T-cell (primary cell): ENCODE results near the gene SFMBT2. TPM values are rescaled to one million over a fixed set of nuclear protein-coding genes. Genes with fewer than 3 reads are reported as not detected.
"Not testable (repeated sequence)": the region's sequence is repeated elsewhere in the genome, so short reads cannot be mapped to it uniquely, and the experiment has no call there.

Experiments
- ATAC-seq, 4 experiments: fragments of 200-7000 bp in 3 of 4; fragments of 150-1000 bp in 1 of 4; cut with Tn5 transposase; replicated peaks in 1 of 4; 1 replicate in 3 of 4; 2 replicates in 1 of 4; pipeline ENCODE4 v1.10.0; 2021; ENCODE audit warnings: moderate library complexity in 3 of 4, mild to moderate bottlenecking in 2 of 4, moderate number of reproducible peaks in 1 of 4
- CTCF ChIA-PET, 2 donors: fragments of 300-600 bp; sonication (Branson Sonifier 250); formaldehyde crosslinking; loops; one replicate each; lab custom pipeline; 2022; ENCODE audit warnings: antibody characterized with exemption in 2 of 2; lab: Charles Lee
- POLR2A ChIA-PET, 2 donors: fragments of 300-600 bp; sonication (Branson Sonifier 250); formaldehyde crosslinking; loops; one replicate each; lab custom pipeline; 2022; ENCODE audit warnings: antibody characterized with exemption in 2 of 2; lab: Charles Lee
- DNase-seq, 35 experiments: peaks; one replicate each; pipeline versions ENCODE4 v3.0.0 to v3.0.0-alpha.2; 2013 to 2023
- H3K27ac ChIP-seq: one replicate; pipeline ENCODE4 v1.5.1; 2013; ENCODE audit warnings: low read length
- H3K27me3 ChIP-seq, 2 experiments: replicated peaks in 1 of 2; 1 replicate in 1 of 2; 2 replicates in 1 of 2; pipeline versions ENCODE4 v1.6.1 to v1.7.0; 2013; ENCODE audit warnings: low read length in 1 of 2, mixed read lengths in 1 of 2; ENCODE audit not compliant: control insufficient read depth in 2 of 2, insufficient read depth in 2 of 2; ENCODE audit errors: extremely low read depth in 1 of 2
- H3K36me3 ChIP-seq, 2 donors: 1 replicate in 1 of 2; 2 replicates in 1 of 2; pipeline versions ENCODE4 v1.6.1 to v1.7.0; 2013; ENCODE audit warnings: low read length in 1 of 2; ENCODE audit not compliant: control insufficient read depth in 2 of 2, insufficient read depth in 1 of 2; ENCODE audit errors: extremely low read depth in 1 of 2
- H3K4me1 ChIP-seq, 2 experiments: 1 replicate in 1 of 2; 2 replicates in 1 of 2; pipeline versions ENCODE4 v1.6.1 to v1.7.0; 2013; ENCODE audit warnings: low read length in 2 of 2, mixed read lengths in 1 of 2; ENCODE audit not compliant: insufficient read depth in 2 of 2, control insufficient read depth in 1 of 2; ENCODE audit errors: extremely low read depth in 1 of 2
- H3K4me3 ChIP-seq, 2 donors: 1 replicate in 1 of 2; 2 replicates in 1 of 2; pipeline versions ENCODE4 v1.5.1 to v1.7.0; 2013; ENCODE audit warnings: mild to moderate bottlenecking in 2 of 2, low read length in 1 of 2, moderate library complexity in 1 of 2; ENCODE audit not compliant: control insufficient read depth in 1 of 2; ENCODE audit errors: extremely low read depth in 1 of 2
- H3K9me3 ChIP-seq: 2 replicates; pipeline ENCODE4 v1.7.0; 2013
- H3K27ac Mint-ChIP-seq, 2 donors: one replicate each; pipeline ENCODE4 v1.8.0; 2020 to 2021; ENCODE audit warnings: mild to moderate bottlenecking in 2 of 2, mixed read lengths in 2 of 2
- H3K27me3 Mint-ChIP-seq, 2 donors: one replicate each; pipeline ENCODE4 v1.8.0; 2021 to 2022; ENCODE audit warnings: mixed read lengths in 2 of 2
- H3K36me3 Mint-ChIP-seq: one replicate; pipeline ENCODE4 v1.8.0; 2021; ENCODE audit warnings: mixed read lengths
- H3K4me1 Mint-ChIP-seq, 3 donors: one replicate each; pipeline ENCODE4 v1.8.0; 2020 to 2022; ENCODE audit warnings: mixed read lengths in 3 of 3, mild to moderate bottlenecking in 1 of 3
- H3K4me3 Mint-ChIP-seq, 3 donors: one replicate each; pipeline ENCODE4 v1.8.0; 2020 to 2022; ENCODE audit warnings: mild to moderate bottlenecking in 3 of 3, mixed read lengths in 3 of 3, moderate library complexity in 3 of 3
- H3K9me3 Mint-ChIP-seq, 3 donors: one replicate each; pipeline ENCODE4 v1.8.0; 2020 to 2022; ENCODE audit warnings: mixed read lengths in 3 of 3
- WGBS: methylation state at CpG from one replicate; pipeline ENCODE4 v1.1.5; 2013; ENCODE audit warnings: missing lambda C conversion rate; ENCODE audit not compliant: insufficient coverage; 5-methylcytosine and 5-hydroxymethylcytosine counted together
- total RNA-seq, 35 experiments: library from RNA in 6 of 35; stranded (reverse) in 6 of 35; fragments of 120-200 nt in 1 of 35; gene quantifications; one replicate each; pipeline versions ENCODE4 v1.2.1 to v1.2.4 and lab custom pipeline; 2013 to 2026

Gene SFMBT2
- total RNA-seq, 5 donors from 2014 or later (not counting 1 experiment from before 2014, with no cell fraction given): 32.7 to 38.3 (median 36.8) TPM

DNA sequence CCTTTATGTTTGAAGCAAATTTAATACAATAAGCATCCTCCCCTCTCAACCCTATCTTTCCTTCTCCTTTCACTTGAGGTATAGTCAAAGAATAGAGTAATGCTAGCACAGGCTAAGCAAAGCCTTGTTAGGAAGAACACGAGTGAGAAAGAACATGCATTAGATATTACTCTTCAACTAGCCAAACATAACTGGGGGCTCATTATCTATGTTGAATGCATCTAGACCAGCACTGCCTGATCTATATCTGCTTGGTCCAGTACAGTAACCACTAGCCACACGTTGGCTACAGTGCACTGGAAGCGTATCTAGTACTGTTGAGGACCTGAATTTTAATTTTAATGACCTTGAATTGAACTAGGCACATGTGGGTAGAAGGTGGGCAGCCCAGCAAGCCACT lies 21.0 kb downstream of the SFMBT2 start:
- ATAC-seq (peak in 1 of 4 experiments; percentile 26), DNase-seq (no peak)
- Mint-ChIP-seq H3K36me3 (peaks cover 7% of the 10 kb centered on the region), H3K4me3 (peak overlapping the region; percentile 2 to 69 (median 29)), H3K27ac (peak overlapping the region; percentile 95 to 96), H3K4me1 (peaks cover 78 to 88% (median 78%) of the 10 kb centered on the region in 3 donors), H3K27me3 (no peaks in the 10 kb centered on the region), H3K9me3 (no peaks in the 10 kb centered on the region)
- no peaks in the 10 kb centered on the region for H3K36me3 ChIP-seq
- H3K4me1 ChIP-seq: peaks cover 19 to 26% of the 10 kb centered on the region in 2 experiments
- ChIA-PET POLR2A (interaction anchor here in 1 of 2 donors (0.5 kb wide), 1 partner anchor 21 kb away, joined by 3 read pairs; the partner anchor contains the start of gene SFMBT2), CTCF (interaction anchor here in 1 of 2 donors (0.9 to 1.1 kb wide), 2 partner anchors 21 to 472 kb away, joined by 3 to 7 read pairs; partner anchors contain the start of gene SFMBT2)
- H3K4me3 ChIP-seq: no peak overlapping the region
- WGBS: no CpG with 5 or more reads among the region's 3 CpGs
- H3K27ac ChIP-seq: peak overlapping the region; percentile 37
- no peaks in the 10 kb centered on the region for H3K9me3 ChIP-seq
- H3K27me3 ChIP-seq: no peaks in the 10 kb centered on the region

DNA sequence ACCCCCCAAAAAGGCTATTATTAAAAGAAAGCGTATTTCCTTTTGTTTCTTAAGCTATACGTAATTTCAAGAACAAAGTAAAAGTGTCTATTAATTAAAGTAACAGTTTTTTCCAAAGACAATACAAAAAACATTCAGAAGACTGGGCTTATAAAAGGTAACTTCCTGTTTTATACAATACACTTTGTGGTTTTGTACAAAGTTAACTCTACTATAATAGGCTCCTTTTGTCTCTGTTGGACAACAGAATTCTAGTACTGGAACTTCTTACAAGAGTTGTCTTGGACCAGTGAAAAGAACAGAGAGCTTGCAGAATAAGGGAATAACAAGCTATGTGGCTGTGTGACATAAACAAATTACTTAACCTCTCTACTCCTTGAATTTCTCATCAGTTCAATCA lies 21.5 kb downstream of the SFMBT2 start:
- ATAC-seq (peak in 1 of 4 experiments; percentile 48), DNase-seq (no peak)
- ChIA-PET POLR2A (interaction anchor here (0.5 to 0.6 kb wide), 2 partner anchors 22 to 1291 kb away, joined by 3 to 7 read pairs; partner anchors contain the start of gene SFMBT2 (in 1 of the 2)), CTCF (interaction anchor here (0.6 to 1.1 kb wide), 4 partner anchors 16 to 471 kb away, joined by 3 to 7 read pairs (median 5); partner anchors contain the start of gene SFMBT2 (in 1 of the 2))
- H3K27ac Mint-ChIP-seq: peak overlapping the region; percentile 95 to 96
- Histone ChIP-seq H3K27me3 (no peaks in the 10 kb centered on the region), H3K4me3 (no peak overlapping the region), H3K36me3 (no peaks in the 10 kb centered on the region), H3K27ac (peak overlapping the region; percentile 37), H3K4me1 (peaks cover 21 to 26% of the 10 kb centered on the region in 2 experiments), H3K9me3 (no peaks in the 10 kb centered on the region)
- H3K4me3 Mint-ChIP-seq: peak overlapping the region; percentile 29 to 69 (median 39)
- H3K4me1 Mint-ChIP-seq: peaks cover 78 to 87% (median 78%) of the 10 kb centered on the region in 3 donors
- H3K27me3 Mint-ChIP-seq: no peaks in the 10 kb centered on the region
- H3K36me3 Mint-ChIP-seq: peaks cover 8% of the 10 kb centered on the region
- no peaks in the 10 kb centered on the region for H3K9me3 Mint-ChIP-seq
- WGBS: no CpG with 5 or more reads among the region's 2 CpGs

DNA sequence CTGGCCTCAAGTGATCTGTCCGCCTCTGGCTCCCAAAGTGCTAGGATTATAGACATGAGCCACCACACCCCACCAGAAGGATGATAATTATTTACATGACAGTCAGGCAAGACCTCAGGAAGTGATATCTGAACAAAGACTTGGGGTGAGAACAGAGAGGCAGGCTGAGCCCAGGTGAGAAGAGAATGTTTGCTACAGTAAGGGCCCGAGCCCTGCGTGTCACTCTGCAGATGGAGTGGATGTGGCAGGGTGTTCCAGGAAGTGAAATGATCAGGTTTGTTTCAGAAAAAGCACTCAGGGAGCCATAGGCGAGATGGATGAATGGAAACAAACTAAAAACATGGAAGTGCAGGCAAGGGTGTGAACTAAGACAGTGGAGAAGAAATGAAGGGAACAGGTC lies 22.2 kb downstream of the SFMBT2 start:
- ChIA-PET CTCF (interaction anchor here in 1 of 2 donors (0.6 kb wide), 2 partner anchors 47 to 300 kb away, joined by 3 to 5 read pairs; no protein-coding TSS in a partner anchor), POLR2A (interaction anchor here (0.6 to 0.7 kb wide), 2 partner anchors 157 to 1290 kb away, joined by 4 to 7 read pairs; no protein-coding TSS in a partner anchor)
- H3K4me3 ChIP-seq: no peak overlapping the region
- peaks cover 27 to 29% of the 10 kb centered on the region in 2 experiments for H3K4me1 ChIP-seq
- DNase-seq: peak in 18 of 35 experiments; percentile 6 to 65 (median 33)
- ATAC-seq: peak; percentile 83 to 95 (median 92)
- no peaks in the 10 kb centered on the region for H3K36me3 ChIP-seq
- Mint-ChIP-seq H3K4me1 (peaks cover 72 to 84% (median 76%) of the 10 kb centered on the region in 3 donors), H3K36me3 (peaks cover 8% of the 10 kb centered on the region), H3K27me3 (no peaks in the 10 kb centered on the region), H3K27ac (peak overlapping the region; percentile 95 to 96), H3K4me3 (peak overlapping the region; percentile 59 to 69 (median 67)), H3K9me3 (no peaks in the 10 kb centered on the region)
- H3K9me3 ChIP-seq: no peaks in the 10 kb centered on the region
- no peaks in the 10 kb centered on the region for H3K27me3 ChIP-seq
- WGBS: 8% methylated on average over 2 of the region's 4 CpGs
- H3K27ac ChIP-seq: peak overlapping the region; percentile 37

DNA sequence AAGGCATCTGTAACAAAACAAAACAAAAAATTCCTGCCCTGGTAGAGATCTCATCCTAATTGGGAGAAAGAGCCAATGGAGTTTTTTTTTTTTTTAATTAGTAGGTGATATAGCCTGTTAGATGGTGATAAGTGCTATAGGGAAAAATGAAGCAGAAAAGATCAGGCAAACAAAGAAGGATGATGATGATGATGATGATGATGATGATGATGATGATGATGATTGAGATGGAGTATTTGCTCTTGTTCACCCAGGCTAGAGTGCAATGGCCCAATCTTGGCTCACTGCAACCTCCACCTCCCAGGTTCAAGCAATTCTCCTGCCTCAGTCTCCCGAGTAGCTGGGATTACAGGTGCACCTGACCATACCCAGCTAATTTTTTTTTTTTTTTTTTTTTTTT lies 22.7 kb downstream of the SFMBT2 start:
- DNase-seq, H3K36me3 ChIP-seq, H3K27ac ChIP-seq, H3K27me3 ChIP-seq, H3K9me3 ChIP-seq, H3K27me3 Mint-ChIP-seq, H3K4me3 ChIP-seq, H3K9me3 Mint-ChIP-seq, H3K36me3 Mint-ChIP-seq, ATAC-seq: not testable (repeated sequence)
- CTCF ChIA-PET: interaction anchor here in 1 of 2 donors (0.6 kb wide), 1 partner anchor 299 kb away, joined by 3 read pairs; no protein-coding TSS in a partner anchor
- H3K4me1 Mint-ChIP-seq: peaks cover 73 to 84% (median 77%) of the 10 kb centered on the region in 3 donors
- H3K4me3 Mint-ChIP-seq: peak overlapping the region in 1 of 3 donors; percentile 69
- peak overlapping the region; percentile 58 to 95 for H3K27ac Mint-ChIP-seq
- no CpG with 5 or more reads among the region's 1 CpG for WGBS
- POLR2A ChIA-PET: interaction anchor here (0.6 to 1.2 kb wide), 5 partner anchors 23 to 1612 kb away, joined by 3 to 6 read pairs (median 4); partner anchors contain the start of gene SFMBT2 (in 1 of the 2)
- H3K4me1 ChIP-seq: peaks cover 26 to 33% of the 10 kb centered on the region in 2 experiments

DNA sequence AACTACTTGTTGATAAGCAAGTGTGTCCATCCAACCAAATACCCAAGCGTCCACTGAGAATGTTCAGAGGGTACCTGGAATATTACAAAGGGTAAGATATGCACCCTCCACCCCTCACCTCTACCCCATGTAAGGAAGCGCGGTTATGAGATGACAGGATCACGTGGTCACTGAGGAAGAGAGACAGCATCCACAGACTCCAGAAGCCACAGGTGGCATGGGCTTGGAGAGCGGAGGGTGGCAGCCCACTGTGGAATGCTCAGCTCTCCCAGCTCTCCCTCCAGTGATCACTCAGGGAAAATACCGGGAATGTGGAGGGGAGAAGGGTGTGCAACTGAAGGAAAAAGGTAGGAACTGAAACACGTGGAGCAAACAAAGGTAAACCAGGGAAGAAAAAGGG lies 25.7 kb downstream of the SFMBT2 start:
- ATAC-seq: no peak
- Mint-ChIP-seq H3K4me1 (peaks cover 70 to 77% (median 72%) of the 10 kb centered on the region in 3 donors), H3K27me3 (no peaks in the 10 kb centered on the region), H3K27ac (peak overlapping the region in 1 of 2 donors; percentile 71), H3K4me3 (no peak overlapping the region), H3K9me3 (no peaks in the 10 kb centered on the region), H3K36me3 (peaks cover 23% of the 10 kb centered on the region)
- H3K4me1 ChIP-seq: peaks cover 25 to 34% of the 10 kb centered on the region in 2 experiments
- no CpG with 5 or more reads among the region's 7 CpGs for WGBS
- no peak overlapping the region for H3K4me3 ChIP-seq
- no peak for DNase-seq
- H3K27ac ChIP-seq: no peak overlapping the region
- ChIA-PET CTCF (interaction anchor here (0.6 to 0.8 kb wide), 2 partner anchors 116 to 465 kb away, joined by 3 to 4 read pairs; no protein-coding TSS in a partner anchor), POLR2A (no interaction called here)
- no peaks in the 10 kb centered on the region for H3K9me3 ChIP-seq
- peaks cover 6 to 16% of the 10 kb centered on the region in 2 donors for H3K36me3 ChIP-seq
- H3K27me3 ChIP-seq: no peaks in the 10 kb centered on the region

DNA sequence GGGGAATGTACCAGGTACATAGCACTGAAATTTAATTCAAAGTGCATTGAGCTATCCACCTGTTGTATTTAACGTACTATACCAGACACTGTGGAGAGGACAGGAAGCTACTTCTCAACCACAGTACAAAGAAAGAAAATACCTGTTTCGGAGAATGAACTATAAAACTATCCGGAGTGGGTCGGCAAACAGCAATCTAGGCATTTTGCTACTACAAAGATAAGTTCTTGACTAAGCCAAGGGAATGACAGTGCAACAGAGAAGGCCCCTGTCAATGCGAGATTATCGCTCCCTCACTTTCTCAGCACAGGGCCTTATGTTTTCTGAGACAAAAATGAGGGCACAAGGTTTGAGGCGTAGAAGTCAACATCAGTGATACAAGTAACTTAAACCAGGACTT lies 27.4 kb downstream of the SFMBT2 start:
- Histone ChIP-seq H3K4me1 (peaks cover 12 to 28% of the 10 kb centered on the region in 2 experiments), H3K4me3 (no peak overlapping the region), H3K27me3 (no peaks in the 10 kb centered on the region), H3K9me3 (no peaks in the 10 kb centered on the region), H3K36me3 (peaks cover 6 to 27% of the 10 kb centered on the region in 2 donors), H3K27ac (peak overlapping the region; percentile 22)
- peak overlapping the region; percentile 85 to 88 for H3K27ac Mint-ChIP-seq
- peaks cover 33% of the 10 kb centered on the region for H3K36me3 Mint-ChIP-seq
- H3K9me3 Mint-ChIP-seq: no peaks in the 10 kb centered on the region
- DNase-seq (peak in 2 of 35 experiments; percentile 11 to 25), ATAC-seq (peak; percentile 71 to 89 (median 86))
- 69% methylated on average over 3 of the region's 7 CpGs for WGBS
- peaks cover 59 to 68% (median 64%) of the 10 kb centered on the region in 3 donors for H3K4me1 Mint-ChIP-seq
- no peaks in the 10 kb centered on the region for H3K27me3 Mint-ChIP-seq
- CTCF ChIA-PET: interaction anchor here (0.5 to 0.6 kb wide), 2 partner anchors 26 to 463 kb away, joined by 3 read pairs; no protein-coding TSS in a partner anchor
- peak overlapping the region; percentile 55 to 64 (median 59) for H3K4me3 Mint-ChIP-seq
- POLR2A ChIA-PET: interaction anchor here in 1 of 2 donors (0.5 to 0.7 kb wide), 2 partner anchors 26 to 27 kb away, joined by 3 to 6 read pairs; partner anchors contain the start of gene SFMBT2
